ENCODE measurements around the gene FAM53B.

GRCh38 chr10:124600051-124600880, 143.9 kb downstream of the FAM53B start:
- TF ChIP-seq, protein P1, sequence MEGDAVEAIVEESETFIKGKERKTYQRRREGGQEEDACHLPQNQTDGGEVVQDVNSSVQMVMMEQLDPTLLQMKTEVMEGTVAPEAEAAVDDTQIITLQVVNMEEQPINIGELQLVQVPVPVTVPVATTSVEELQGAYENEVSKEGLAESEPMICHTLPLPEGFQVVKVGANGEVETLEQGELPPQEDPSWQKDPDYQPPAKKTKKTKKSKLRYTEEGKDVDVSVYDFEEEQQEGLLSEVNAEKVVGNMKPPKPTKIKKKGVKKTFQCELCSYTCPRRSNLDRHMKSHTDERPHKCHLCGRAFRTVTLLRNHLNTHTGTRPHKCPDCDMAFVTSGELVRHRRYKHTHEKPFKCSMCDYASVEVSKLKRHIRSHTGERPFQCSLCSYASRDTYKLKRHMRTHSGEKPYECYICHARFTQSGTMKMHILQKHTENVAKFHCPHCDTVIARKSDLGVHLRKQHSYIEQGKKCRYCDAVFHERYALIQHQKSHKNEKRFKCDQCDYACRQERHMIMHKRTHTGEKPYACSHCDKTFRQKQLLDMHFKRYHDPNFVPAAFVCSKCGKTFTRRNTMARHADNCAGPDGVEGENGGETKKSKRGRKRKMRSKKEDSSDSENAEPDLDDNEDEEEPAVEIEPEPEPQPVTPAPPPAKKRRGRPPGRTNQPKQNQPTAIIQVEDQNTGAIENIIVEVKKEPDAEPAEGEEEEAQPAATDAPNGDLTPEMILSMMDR (IDR thresholded peaks at IDR 0.05 in 4 of 5, conservative IDR thresholded peaks at IDR 0.05 in 1 of 5), result no peak
- no peak for TF ChIP-seq POLR2A (IDR thresholded peaks at IDR 0.05)

Data from gastrocnemius medialis (tissue), 4 donors.